DMS 273 (cell line): ENCODE results near the gene NPAS3.

Experiments
- DNase-seq: peaks from one replicate; lab custom pipeline; 2025; ENCODE audit not compliant: unreplicated experiment; lab: John Stamatoyannopoulos, UW

Gene NPAS3

GRCh38 chr14:33808187-33808586 is 869.5 kb downstream of the NPAS3 start:
- DNase-seq, result no peak

DNA sequence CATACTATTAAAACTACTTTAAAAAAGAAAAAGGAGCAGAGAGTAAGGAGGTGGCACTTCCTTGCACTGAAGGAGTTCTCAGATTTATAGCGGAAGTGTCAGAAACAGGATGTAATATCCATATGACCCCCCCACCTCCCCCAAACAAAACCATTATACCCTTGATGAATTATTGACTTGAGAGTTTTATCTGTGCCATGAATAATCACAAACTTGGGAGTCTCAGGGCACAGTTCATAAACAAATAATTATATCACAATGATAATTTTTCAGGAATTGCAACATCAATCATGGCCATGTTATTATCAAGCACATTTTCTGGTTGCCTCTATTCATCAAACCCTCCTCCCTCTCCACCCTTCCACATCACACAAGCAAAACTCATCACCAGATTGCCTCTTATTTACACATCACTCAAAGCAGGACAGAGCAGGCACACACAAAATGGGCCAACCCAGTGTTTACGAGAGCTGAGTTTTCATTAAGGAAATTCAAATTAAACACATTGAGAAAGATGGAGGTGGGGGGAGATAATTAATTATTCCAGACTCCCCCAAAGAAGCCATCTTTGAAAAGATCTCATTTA is 870.8 kb downstream of the NPAS3 start:
- DNase-seq, result no peak

DNA sequence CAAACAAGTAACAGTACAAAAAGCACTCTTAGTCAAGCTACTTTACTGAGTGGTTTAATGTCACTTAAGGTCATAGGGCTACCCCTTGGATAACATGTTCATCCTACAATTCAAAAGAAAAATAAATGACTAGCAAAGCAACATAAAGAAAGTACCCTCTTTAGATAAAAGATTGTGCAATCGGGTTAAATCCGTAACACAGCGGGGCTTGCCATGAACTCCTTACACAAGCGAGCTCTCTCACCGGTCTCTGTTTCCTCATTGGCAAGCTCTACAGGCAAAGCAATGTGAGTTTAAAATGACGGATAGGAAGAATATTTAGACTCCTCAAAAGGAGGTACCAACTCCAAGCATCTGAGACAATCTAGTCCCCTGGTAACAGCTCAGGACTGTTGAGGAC is 871.6 kb downstream of the NPAS3 start:
- no peak for DNase-seq

DNA sequence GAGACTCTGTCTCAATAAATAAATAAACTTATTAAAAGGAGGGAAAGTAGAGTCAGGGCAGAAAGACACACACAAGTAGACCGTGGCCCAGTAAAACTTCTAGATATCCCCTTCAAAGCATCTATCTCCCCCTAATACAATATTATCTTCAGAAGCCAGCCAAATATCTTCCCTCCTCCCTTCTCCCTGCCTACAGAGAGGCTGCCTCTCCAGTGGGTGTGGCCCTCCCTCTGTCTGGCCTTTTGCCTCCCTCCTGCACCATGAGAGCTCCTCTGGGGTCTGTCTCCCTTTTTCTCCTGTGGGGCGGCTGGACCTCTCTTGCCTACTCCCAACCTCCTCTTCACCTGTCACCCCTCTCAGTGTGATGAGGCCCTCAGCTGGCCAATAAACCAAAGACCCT is 873.0 kb downstream of the NPAS3 start:
- no peak for DNase-seq

DNA sequence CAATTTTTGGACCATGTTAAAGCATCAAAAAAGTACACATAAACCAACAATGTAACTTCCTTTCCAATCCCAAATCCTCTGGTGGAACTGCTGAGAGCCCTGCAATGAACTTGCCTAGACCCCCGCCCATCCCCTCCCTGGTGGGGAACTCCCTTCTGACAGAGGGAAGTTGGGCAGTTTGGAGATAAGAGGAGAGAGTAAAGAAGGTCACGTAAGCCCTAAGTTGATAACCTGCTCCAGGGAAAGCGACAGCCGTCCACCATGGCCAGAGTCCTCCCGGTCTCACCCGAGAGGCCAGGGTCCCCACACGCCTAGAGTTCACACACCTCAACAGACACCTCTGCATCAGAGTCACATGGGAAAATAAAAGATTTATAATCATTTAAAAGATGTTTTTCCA is 873.5 kb downstream of the NPAS3 start:
- DNase-seq, result no peak

DNA sequence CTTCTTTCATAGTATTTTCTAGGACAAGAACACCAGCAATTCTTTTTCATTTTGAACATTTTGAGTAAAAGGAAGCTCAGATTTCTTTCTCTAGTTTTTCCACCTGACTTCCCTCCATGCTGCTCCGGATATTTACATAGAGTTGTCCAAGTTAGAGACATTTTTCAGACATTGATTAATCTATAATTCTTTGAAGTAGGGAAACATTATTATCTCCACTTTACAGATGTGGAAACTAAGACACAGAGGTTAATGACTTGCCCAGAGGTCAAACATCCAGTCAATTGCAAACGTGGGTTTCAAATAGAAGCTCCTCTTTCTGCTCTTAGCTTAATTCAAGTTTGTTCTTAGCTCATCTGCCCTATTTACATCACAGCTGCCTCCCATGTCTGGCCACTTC is 873.9 kb downstream of the NPAS3 start:
- no peak for DNase-seq

DNA sequence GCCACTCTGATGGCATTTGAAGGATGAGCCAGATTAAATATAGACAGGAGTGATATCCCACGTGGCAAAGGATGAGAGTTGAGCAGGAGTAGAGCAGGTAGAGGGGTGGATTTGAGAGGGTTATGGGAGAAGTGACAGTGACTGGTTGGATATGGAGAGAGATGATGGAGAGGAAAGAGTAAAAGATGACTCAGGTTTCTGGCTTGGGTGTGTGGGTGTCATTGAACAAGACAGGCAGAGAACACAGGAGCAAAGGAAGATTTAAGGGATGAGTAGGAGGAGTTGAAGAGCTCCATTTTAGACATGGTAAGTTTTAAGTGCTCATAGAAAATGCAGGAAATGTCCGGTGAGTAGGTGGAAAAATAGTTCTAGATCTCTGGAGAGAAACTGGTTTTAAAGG is 875.3 kb downstream of the NPAS3 start:
- DNase-seq, result no peak

- DNase-seq, result no peak
These were observed 895.2 kb downstream of the NPAS3 start for GRCh38 chr14:33833706-33834465.

DNA sequence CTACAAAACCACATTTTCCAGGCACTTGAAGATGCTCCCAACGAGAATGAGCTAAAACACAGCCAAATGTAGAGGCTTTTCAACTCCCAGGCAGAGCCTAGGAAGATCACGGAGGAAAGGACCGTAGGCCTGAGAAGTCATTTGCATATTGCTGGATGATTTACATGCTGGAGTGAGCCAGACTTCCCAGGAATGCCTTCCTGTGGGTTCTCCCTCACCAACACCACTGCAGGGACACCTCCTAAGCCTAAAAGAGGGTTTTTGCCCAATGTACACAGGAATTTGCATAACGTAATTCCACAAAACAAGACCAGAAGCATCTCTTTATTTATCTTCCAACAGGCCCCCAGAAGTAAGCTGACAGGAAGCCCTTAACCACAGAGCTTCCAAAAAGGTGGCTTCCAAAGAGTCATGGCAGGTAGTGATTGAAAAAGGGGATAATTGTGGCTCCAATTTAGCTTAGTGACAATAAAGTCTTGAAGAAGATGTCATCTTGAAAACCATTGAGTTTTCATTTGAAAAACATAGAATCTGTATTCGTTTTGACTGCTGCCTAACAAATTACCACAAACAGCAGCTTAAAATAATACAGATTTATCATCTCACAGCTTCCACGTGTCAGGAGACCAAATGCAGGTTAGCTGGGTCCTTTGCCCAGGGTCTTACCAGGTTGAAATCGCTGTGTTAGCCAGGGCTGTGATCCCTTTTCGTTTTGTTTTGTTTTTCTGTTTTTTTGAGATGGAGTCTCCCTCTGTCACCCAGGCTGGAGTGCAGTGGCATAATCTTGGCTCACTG is 896.0 kb downstream of the NPAS3 start:
- no peak for DNase-seq

DNA sequence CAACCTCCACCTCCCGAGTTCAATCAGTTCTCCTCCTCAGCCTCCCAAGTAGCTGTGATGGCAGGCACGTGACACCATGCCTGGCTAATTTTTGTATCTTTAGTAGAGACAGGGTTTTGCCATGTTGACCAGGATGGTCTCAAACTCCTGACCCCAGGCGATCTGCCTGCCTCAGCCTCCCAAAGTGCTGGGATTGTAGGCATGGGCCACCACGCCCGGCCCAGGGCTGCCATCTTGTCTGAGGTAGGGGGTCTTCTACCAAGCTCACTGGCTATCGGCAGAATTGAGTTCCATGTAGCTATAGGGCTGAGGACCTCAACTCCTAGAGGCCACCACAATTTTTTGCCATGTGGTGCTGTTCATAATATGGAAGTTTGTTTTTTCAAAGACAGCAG is 896.6 kb downstream of the NPAS3 start:
- no peak for DNase-seq

DNA sequence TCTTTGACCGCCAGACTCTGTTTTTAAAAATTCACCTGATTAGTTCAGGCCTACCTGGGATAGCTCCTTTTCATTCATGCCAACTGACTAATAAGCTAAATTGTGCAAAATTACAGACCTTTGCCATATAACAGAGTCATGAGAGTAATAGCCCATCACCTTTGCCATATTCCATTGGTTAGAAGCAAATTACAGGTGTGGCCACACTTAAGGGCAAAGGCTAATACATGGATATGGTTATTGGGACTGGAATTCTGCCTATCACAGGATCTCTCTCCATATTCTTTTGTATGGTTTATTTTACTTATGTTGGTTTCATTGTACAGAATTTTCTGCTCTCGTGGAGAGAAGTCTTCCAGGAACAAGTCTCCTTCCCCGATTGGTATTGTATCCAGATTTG is 897.0 kb downstream of the NPAS3 start:
- DNase-seq, result no peak

- peak; percentile 80 for DNase-seq
These were observed 897.7 kb downstream of the NPAS3 start for GRCh38 chr14:33836203-33836899.

GRCh38 chr14:33836900-33837577 is 898.4 kb downstream of the NPAS3 start:
- peak; percentile 43 for DNase-seq

DNA sequence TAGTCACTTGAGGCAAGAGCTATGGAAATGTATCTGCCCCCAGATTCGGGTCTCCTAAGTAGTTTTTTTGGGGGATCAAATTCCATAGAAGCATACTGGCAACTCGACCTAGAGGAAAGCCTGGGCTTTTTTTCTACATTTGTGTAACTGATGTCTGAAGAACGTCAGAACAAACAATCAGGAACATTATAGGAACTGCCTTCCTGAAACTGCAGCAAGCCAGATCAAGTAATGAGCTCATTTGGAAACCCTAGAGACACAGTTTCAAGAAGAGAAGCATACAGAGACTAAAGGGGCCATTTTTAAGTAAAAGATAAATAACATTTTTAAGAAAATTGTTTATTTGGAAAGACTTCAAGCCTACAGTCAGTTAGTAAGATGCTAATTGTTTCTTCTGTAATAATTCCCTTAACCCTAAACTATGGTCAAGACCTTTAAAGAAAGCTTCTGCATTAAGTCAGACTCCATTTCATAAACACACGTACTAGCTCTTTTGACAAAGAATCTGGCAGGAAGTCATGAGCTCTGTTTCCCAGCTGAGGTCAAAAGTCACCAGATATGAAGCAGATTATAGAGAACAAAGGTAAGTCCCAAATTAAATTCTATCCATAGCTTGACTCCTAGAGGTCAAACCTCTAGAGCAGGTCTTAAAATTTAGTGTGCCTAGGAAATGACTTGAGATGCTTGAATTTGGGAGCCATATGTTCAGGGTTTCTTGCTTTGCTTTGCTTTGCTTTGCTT is 899.4 kb downstream of the NPAS3 start:
- no peak for DNase-seq

DNA sequence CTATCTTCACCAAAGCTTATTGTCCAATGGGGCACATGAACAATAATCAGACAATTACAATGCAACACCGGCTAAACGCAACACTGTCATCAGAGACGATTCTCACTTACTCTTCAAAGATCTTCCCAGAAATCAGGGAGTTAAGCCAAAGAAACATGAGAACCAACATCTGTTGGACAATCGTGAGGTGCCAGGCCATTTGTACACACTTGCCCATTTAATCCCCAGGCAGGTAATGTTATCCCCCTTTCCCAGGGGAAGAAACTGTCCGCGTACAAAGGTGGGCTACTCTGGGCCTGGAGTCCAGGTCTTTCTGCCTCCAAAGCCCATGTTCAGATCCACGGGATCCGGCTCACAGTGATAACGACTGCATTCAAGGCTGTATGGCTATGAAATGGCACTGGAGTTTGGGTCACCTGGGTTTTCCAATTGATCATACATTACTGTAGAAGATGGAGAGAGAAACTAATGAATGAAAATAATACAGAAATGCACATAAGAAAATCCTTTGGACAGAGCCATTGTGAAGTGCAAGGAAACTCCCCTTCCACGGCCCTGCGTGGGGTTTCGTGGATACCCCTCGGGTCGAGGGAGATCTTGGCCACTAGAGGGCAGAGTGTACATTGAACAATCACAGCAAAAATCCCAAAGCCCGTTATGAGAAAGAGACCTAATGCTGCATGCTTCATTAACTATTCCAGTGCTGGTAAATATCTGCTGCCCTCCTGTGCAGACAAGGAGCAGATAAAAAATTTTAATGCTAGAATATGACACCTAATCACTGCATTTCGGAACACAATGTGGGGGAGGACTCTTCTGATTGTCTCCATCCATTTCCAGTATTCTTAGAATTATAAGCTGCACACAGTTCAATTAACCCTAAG is 900.8 kb downstream of the NPAS3 start:
- peak; percentile 81 for DNase-seq

DNA sequence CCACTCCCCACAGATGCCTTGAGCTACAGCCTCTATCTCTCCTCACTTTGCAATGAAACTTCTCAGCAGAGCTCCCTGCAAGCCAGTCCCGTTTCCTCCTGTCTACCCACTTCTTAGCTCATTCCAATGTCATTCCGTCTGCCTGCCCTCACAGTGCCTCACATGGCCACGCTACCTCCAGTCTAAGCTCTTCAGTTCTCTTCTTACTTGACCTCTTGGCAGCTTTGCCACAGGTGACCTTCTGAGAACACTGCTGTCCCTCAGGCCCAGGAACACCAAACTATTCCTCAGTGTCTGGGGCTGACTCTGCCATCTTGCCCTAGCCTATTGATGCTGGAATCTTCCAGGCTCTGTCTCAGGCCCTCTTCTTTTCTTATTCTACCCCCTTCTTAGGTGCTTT is 902.1 kb downstream of the NPAS3 start:
- no peak for DNase-seq

- peak; percentile 14 for DNase-seq
These were observed 903.6 kb downstream of the NPAS3 start for GRCh38 chr14:33842299-33842698.

DNA sequence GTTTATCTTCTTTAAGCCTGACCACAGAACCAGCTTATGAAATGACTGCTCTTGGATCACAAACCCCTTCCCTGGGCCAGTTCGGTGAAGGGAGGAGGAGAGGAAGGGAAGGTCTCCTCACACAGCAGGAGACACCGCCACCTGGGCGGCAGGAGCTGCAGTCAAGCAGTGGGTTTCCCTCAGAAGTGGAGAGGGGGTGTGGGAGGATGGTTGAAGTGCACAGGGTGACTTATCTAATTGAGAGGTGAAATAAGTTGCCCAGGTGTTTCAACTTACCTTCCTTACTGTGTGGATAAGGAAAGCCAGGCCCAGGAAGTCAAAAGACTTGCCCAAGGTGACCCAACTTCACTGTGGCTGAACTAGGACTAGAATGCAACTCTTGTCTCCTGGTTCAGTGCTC is 905.4 kb downstream of the NPAS3 start:
- DNase-seq, result no peak

DNA sequence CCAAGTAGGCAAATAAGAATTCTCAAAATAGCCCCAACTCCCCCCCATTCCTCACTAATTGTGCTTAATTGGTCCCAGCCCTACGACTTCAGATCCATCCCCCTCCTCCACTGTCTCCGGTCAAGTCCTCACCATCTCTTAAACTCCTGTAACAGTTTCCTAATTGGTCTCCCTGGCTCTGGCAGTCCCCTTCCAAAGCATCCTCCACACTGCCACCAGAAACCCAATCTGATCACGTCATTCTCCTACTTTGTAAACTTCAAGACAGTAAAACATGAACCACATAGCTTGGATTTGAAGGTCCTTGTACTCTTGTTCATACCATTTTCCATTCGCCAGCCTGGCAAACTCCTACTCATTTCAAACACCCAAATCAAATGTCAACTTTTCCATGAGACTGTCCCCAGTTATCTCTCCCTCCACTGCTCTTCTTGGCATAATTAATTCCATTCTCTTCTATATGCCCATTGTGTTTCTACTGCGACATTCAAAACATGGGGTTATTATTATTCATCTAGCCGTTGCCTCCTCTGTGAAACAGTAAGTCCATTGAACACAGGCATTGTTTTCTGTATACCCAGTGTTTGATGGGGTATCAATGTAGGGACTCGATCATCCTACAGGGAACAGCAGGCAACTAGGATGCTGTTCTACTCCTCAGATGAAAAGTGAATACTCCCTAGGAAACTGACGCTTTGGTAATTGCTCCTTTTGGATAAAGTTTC is 907.6 kb downstream of the NPAS3 start:
- DNase-seq, result no peak
